PC-9 (cell line): ENCODE measurements around the gene FBXO24.

Experiments used
- CTCF ChIP-seq: fragments of 200-600 bp; sonication (generic); conservative IDR thresholded peaks from 2 replicates; pipeline ENCODE4 v1.6.1; 2017; ENCODE audit warnings: mixed run types, antibody characterized with exemption, mild to moderate bottlenecking, moderate library complexity
- EZH2 ChIP-seq: fragments of 200-600 bp; sonication (generic); IDR thresholded peaks from 2 replicates; pipeline ENCODE4 v1.8.0; 2017; ENCODE audit warnings: antibody characterized with exemption, low read depth

DNA sequence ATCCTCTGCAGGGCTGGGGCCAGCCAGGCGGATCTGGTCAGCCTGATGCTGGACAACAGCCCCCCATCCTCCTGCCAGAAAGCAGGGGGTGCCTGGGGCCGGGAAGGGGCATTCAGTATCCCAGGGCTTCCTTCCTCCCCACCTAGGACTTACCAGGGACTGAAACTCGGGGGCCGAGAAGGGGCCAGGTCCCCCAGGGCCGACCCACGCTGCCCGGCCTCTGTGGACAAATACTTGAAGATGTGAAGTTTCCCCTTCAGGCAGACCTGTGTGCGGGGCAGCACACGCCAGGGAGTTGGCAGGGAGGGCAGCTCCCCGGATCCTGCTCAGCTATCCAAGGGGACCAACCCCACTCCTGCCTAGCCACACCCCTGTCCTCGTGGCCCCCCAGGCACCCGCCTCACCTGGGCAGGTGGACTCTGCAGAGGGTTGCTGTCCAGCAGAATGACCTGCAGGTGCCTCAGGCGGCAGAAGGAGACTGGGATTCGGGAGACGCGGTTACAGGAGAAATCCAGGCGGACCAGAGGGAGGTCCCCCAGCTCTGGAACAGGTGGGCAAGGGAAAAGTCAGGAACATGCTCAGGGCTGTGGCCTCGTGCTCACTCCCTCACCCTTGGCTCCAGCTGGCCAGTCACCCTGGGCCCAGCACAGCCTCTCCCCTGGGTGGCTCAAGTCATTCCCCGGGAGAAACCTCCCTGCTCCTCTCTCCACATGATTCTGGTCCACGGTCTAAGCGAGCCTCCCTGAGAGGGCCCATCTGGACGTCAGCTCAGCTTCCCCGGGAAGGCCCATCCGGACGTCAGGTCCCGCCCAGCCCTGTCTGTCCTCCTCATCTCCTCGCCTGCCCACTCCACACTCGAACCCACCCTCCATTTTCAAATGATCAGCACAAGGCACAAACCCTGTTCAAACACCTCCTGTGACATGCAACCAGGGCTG lies 7.6 kb upstream of the FBXO24 start:
- TF ChIP-seq EZH2, result no peak
- TF ChIP-seq CTCF, result no peak
